ENCODE results near the gene ZNF669.

- TF ChIP-seq CTCF (IDR thresholded peaks at IDR 0.05) (no peak), POLR2A (IDR thresholded peaks at IDR 0.05) (no peak), EP300 (IDR thresholded peaks at IDR 0.05) (no peak)
These were observed 3.5 kb upstream of the ZNF669 start for GRCh38 chr1:247107694-247108093.
